ENCODE data around the gene XXYLT1.

XXYLT1 gene

DNA sequence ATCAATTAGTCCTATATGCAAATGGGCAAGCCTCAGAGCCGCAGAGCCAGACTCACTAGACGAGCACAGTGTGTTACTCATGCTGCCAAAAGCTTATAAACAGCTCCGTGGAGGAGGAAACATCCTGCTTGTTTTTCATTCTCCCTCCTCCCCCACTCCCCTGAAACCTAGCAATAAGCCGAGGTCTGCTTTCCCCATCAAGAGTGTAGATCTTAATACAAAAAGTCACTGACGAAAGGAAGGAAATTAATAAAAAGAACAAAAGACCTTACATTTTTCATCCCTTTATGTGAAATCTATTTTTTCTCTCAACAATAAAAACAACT, 88.5 kb downstream of the XXYLT1 start:
- DNase-seq = peak; percentile 57

DNA sequence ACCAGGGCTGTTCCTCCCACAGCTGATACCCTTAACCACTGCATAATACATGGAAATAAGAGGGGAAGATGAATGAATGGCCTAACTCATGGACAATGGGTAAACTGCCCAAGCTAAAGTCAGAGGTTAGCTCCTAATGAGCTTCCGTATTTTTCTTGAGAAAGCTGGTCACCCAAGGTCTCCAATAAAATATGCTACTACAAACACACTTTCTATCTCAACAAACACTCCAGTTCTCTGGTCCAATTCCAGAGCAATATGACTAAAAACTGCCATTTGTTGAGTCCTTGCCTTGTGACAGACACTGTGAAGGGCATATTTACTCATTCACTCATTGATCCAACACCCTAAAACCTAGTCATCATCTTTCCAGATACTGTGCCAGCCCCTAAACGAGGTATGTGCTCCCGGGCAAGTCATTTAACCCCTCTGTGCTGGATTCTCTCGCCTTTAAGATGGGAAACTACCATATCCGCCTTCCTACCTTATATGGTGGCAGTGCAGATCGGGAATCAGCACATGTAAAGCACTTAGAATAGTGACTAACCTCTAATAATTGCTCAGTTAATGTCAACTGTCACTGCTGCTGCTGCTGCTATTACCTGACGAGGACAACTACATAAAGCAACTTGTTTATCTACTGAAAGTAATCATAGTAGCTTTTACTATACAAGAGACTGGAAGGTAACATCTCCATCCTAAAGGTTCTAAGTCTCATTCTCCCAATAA, 89.1 kb downstream of the XXYLT1 start:
- no peak for DNase-seq

DNA sequence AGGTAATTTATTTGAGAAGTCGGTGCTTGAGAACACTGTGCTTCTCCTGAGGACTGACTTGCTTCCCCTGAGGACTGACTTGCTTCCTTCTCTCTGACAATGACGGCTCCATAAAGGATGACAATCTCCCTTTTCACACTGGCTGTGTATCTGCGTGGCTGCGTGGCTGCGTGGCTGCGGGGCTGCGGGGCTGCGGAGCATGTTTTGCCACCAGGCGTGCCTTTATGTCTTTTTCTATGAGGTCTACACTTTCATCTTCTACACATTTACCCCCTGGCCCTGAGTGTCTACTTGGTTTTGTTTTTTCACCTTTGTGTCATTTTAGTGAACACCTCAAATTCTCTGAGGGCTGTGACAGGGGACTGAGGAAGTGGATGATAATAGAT, 89.9 kb downstream of the XXYLT1 start:
- DNase-seq = no peak

- DNase-seq = no peak
Observed at GRCh38 chr3:195180490-195181112, 90.4 kb downstream of the XXYLT1 start.

- DNase-seq = peak; percentile 52
Observed at GRCh38 chr3:195179776-195180489, 91.0 kb downstream of the XXYLT1 start.

DNA sequence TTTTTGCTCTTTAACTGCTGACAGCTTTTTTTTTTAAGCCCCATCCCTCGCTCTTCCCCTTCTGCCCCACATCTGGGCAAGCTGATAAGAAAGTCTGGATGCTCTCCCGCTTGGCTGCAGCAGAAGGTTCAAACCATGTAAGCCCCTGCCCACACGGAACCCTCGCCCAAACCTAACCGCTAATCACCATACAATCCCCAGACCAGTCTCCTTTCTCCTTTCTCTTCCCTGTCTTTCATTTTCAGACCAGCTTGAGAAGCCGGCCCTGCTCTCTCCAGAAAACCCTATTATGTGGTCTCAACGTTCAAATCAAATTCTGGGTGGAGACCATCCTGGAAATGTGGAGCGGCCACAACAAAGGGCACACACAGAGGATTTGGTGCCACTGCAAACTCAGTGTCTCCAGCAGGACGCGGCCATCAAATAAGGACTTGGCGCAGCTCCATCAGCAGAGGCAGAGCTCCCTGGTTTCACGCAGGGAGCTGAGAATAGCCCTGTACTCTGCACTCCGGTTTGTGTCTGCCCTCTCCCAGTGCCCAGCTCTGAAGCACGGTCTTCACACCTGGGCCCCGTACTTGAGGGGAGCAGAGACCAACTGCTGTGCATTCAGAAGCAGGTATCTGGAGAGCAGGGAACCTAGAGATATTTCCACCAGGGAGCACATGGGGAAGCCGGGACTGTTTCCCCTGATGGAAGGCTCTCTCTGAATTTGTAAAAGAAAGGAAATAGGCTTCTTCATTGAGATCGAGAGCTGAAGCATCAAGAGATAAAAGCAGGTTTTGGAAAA, 92.6 kb downstream of the XXYLT1 start:
- peak; percentile 99 for DNase-seq

GRCh38 chr3:195177422-195178123, 93.4 kb downstream of the XXYLT1 start:
- peak; percentile 54 for DNase-seq

DNA sequence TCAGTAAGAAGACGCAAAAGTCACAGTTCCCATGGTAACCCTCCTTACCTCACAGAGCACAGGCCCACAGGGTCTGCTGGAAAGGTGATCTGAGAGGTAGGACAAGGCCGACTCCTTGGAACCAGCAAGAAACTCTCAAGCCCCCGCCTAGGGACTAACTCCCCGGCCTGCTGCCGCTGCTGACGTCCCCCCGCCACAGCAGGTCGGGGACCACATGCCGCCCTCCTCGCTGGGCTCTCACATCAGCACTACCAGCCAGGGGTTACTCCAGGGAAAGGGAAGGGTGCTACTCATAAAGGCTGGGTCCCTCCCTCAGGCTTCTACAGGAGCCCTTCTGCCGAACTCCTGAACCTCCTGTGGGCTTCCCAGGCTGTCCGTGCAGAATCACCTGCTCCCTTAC, 94.2 kb downstream of the XXYLT1 start:
- no peak for DNase-seq

DNA sequence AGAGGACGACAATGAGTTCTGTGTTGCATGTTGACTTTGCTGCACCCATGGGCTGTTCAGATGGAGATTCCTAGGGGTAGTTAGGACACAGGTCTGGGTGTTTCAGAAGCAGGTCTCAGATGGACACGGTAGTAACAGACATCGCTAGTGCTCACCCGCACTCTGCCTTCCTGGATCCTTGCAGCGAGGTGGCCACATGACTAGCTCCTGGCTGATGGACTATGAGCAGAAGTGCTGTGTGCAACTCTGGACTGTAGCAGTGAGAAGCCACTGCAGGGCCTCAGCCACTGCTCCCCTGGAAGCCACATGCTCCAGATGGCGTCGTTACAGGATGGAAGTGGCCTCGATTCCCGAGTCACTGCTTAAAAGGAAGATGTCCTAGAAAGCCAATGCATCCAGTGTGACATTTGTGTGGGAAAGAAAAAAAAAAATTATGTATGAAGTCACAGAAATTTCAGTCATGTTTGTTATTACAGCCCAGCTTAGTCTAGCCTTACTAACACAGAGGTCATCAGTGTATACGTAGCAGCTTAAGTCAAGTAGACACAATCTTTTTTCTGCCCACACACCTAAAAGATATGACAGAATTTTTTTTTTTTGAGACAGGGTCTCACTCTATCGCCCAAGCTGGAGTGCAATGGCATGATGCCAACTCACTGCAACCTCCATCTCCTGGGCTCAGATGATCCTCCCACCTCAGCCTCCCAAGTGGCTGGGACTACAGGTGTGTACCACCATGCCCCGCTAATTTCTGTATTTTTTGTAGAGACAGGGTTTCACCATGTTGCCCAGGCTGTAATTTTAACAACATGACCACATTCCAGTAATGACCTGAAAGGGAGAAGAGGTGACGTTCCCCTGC, 95.3 kb downstream of the XXYLT1 start:
- no peak for DNase-seq

DNA sequence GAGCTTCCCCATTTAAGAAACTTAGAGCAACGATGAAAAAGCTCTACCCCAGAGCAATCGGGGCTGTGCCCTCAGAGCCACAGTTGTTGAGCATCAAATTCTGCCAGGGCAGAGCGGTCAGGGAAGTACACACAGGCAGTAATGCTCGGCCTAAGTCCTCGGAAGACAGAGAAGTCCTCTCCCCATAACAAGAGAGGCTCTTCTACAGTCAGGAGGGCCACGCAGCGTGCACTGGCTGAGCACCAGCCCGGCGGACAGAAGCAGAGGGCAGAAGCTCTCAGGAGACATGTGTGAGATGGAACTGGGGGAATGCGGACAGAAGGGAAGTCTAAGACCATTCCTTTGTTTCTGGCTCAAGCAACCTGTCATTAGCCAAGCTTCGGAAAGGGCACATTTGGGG, 95.9 kb downstream of the XXYLT1 start:
- DNase-seq = no peak

DNA sequence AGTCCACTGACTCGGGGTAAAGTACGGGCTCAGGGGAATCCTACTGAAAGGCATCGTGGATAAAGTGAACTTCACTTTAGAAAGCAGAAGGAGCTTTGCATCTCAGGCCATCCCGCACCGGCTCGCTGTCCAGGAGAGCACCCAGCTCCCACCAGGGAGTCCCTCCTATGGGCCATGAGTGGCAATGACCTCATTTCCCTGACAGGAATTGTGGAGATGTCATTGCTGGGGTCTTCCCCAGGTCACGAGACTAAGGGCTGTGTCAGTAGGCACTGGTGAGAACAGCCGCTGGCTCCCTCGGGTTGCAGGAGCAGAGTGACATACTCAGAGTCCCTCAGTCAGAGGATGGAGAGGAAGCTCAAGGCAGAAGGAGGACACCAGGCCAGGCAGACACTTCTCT, 97.3 kb downstream of the XXYLT1 start:
- no peak for DNase-seq

GRCh38 chr3:195172896-195173295, 98.1 kb downstream of the XXYLT1 start:
- no peak for DNase-seq

DNA sequence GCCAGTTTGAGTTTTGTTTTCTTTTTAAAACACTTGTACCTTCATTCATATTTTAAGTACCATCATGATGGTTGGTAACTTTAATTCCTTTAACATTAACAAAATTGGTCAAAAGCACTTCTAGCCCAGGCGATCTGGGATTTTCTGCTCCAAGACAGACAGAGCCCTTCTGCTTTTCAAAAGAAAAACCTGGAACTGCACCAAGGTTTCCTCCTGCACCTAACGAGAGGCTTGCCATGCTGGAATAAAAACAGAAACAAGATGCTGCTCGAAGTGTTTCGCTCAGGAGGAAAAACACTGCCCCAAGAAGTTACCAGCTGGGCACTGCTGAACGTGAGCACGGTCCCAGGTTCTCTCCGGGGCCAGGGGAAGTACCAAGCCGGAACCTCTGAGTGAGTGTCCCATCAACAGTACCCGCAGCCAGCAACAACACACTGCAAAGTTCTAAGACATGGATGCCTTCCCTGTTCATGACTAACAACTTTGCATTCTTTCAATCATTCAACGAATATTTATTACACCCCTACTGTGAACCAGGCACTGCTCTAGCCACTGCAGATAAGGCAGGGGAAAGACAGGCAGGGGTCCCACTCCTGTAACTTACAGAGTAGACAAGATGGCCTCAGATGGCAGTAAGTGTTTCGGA, 98.8 kb downstream of the XXYLT1 start:
- DNase-seq = peak; percentile 52

- no peak for DNase-seq
Observed at GRCh38 chr3:195171093-195171873, 99.7 kb downstream of the XXYLT1 start.

GRCh38 chr3:195170496-195170895, 100.5 kb downstream of the XXYLT1 start:
- DNase-seq = no peak

DNA sequence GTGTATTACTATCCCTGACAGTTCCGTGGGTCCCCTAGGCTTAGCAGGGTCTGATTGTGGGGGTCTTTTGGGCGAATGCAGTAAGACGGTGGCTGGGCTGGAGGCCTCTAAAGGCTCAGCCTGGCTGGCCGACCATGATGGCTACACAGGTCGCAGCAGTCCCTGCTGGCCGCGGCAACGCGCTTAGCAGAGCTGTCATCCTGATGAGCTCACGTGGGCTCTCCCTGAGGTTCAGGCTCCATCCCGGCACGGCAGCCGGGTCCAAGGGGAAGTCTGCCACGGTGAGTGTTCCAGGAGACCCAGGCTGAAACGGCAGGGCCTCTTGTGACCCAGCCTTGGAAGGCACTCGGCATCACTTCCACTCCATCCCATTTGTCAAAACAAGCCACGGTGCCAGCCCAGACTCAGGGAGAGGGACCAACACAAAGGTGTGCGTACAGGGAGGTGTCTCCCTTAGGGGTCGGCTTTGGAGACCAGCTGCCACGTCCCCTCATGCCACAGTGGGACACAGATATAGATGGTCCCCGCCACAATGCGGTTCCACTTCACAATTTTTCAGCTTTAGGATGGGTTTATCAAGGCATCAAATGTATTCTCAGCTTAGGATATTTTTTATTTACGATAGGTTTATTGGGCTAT, 101.8 kb downstream of the XXYLT1 start:
- DNase-seq = no peak

GRCh38 chr3:195168009-195168762, 102.8 kb downstream of the XXYLT1 start:
- no peak for DNase-seq

- DNase-seq = no peak
Observed at GRCh38 chr3:195165790-195166189, 105.2 kb downstream of the XXYLT1 start.

DNA sequence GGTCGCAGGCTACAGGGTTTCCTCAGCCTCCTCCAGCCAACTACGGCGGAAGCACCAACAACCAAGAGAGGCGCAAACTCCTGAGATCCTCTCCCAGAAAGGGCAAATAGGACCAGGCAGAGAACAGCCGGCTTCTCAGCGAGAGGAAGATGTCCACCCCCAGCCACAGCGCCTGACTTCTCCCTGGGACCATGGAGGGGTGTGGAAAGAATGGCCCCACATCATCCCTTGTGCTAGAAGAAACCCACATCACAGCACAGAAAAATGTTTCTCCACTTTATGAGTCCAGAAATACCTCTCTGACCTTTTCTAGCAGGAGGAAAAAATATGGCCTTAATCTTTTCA, 105.7 kb downstream of the XXYLT1 start:
- no peak for DNase-seq
